GM13976 (cell line): ENCODE data around the gene CIB4.

Source experiments
- DNase-seq: peaks from one replicate; pipeline ENCODE4 v3.0.0; 2012; ENCODE audit warnings: low spot score
- CTCF ChIP-seq: IDR thresholded peaks from 2 replicates; pipeline ENCODE4 v1.5.1; 2012; ENCODE audit warnings: borderline replicate concordance, mild to moderate bottlenecking; ENCODE audit not compliant: insufficient read depth; ENCODE audit errors: extremely low read depth, missing control alignments, control extremely low read depth
- in situ Hi-C: fragments of 300-500 bp; cut with MboI; formaldehyde crosslinking; loops from one replicate; pipeline ENCODE4 v1.12.0; 2022; ENCODE audit warnings: low sequenced_read_pairs, mixed read lengths, inconsistent platforms; ENCODE audit not compliant: unreplicated experiment

CIB4 gene

GRCh38 chr2:26682155-26682554, 41.0 kb upstream of the CIB4 start:
- DNase-seq, result no peak
- in situ Hi-C loops, result no loop called here
- TF ChIP-seq CTCF, result no peak

GRCh38 chr2:26681656-26682055, 40.5 kb upstream of the CIB4 start:
- in situ Hi-C loops, result no loop called here
- no peak for TF ChIP-seq CTCF
- no peak for DNase-seq

- TF ChIP-seq CTCF, result no peak
- in situ Hi-C loops, result no loop called here
- no peak for DNase-seq
Observed at GRCh38 chr2:26679867-26680266, 38.7 kb upstream of the CIB4 start.

- in situ Hi-C loops, result no loop called here
- TF ChIP-seq CTCF, result no peak
- DNase-seq, result no peak
Observed at GRCh38 chr2:26678035-26678434, 36.9 kb upstream of the CIB4 start.

DNA sequence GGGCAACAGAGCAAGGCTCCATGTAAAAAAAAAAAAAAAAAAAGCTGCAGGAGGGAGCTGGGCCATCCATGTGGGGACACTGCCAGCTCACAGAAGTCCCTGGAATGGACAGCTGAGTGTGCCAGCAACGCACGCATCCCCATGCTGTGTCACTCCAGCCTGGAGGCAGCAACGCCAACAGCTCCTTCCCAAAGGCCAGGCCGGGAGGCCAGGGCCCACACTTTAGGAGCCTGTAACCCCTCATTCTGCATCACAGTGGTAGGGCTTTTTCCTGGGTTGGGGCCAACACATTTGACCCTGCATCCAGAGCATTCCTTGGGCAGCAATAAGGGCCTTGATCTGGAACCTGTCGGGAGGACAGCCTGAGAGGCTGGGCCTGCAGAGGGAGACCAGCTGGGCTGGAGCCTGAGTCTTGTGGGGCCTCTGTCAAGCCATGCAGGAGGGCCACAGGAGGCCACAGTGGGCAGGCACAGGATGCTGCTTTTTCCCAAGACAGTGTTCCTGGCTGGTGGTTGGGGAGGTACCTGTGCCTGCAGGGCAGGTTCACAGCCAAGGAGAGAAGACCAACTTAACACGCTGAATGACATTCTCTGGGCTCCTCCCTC, 34.6 kb upstream of the CIB4 start:
- DNase-seq, result no peak
- in situ Hi-C loops, result no loop called here
- no peak for TF ChIP-seq CTCF

GRCh38 chr2:26674771-26675170, 33.6 kb upstream of the CIB4 start:
- TF ChIP-seq CTCF, result no peak
- in situ Hi-C loops, result no loop called here
- no peak for DNase-seq
